GOT3 (cell line): ENCODE measurements around the gene KCNIP4.
"Not testable (repeated sequence)": the region's sequence is repeated elsewhere in the genome, so short reads cannot be mapped to it uniquely, and the experiment has no call there.

Experiments
- DNase-seq: peaks from one replicate; lab custom pipeline; 2025; ENCODE audit warnings: mixed read lengths; lab: John Stamatoyannopoulos, UW

KCNIP4 gene

DNA sequence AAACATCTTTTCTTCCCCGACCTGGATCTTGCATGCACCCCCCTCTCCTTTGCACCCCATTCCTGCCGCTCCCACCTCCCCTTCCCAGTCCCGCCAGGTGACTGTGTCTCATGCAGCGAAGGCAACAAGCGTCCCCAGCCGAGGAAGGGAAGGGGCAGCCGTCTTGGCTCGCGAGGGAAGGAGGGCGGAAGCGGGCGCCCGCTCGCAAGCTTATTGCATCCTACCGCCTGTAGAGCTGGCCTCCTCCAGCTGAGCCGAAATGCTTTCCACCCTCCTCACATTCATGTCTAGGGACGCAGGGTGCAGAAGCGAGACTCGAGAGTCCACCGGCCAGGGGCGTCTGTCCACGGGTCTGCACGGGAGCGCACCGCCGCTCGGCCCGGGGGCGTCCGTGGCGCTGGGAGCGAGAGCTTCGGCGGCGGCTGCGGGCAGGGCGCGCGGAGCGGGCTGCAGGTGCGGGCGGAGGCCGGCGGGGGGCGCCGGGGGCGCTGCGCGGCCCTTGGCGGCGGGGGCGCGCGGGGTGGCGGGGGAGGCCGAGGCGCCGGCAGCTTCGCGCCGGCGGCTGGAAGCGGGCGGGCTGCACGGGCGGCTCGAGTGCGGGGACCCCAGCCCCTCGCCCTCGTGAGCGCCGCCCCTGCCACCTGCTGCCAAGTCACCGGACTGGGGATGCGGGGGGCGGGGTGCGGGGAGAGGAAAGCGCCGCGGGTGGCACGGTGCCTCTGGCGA is at the start of gene KCNIP4:
TSS of gene KCNIP4 (minus strand) at position 426 of the 726 bp plus-strand sequence.
- no peak for DNase-seq

DNA sequence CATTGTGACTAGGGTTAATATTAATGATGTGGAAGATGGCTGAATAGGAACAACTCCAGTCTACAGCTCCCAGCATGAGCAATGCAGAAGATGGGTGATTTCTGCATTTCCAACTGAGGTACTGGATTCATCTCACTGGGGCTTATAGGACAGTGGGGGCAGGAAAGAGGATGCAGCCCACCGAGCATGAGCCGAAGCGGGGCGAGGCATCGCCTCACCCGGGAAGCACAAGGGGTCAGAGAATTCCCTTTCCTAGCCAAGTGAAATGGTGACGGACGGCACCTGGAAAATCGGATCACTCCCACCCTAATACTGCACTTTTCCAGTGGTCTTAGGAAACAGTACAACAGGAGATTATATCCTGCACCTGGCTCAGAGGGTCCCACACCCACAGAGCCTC is 48.0 kb upstream of the KCNIP4 start:
- not testable (repeated sequence) for DNase-seq

DNA sequence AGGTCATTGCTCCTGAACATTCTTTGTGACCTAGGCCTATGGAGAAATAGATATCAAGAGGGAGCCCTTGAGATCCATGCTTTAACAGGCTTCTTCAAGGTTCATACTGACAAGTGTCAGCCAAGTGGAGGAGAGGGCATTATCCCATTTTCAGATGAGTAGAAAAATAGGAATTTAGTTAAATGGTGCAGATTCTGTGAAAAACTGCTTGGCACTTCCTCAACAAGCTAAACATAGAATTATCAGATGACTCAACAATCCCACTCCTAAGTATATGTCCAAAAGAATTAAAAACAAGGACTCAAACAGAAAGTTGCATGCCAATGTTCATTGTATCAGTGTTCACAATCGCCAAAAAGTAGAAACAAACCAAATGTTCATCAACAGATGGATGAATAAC is 43.8 kb upstream of the KCNIP4 start:
- DNase-seq = no peak

DNA sequence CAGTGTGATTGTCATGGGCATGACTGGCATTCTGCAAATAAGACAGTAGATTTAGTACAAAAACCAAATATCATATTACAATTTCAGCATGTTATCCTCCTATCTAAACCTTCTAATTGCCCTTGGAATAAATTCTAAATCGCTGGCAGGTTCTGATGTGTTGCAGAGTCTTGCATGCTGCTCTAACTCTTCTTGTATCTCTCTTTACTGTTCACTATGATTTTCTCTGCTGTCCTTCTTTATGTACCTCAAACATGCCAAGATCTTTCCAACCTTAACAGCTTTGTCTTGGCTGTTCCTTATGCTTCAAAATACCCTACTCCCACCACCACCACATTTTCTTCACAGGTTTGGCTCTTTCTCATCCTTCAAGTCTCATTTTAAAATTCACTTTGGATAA is 43.0 kb upstream of the KCNIP4 start:
- DNase-seq = no peak

DNA sequence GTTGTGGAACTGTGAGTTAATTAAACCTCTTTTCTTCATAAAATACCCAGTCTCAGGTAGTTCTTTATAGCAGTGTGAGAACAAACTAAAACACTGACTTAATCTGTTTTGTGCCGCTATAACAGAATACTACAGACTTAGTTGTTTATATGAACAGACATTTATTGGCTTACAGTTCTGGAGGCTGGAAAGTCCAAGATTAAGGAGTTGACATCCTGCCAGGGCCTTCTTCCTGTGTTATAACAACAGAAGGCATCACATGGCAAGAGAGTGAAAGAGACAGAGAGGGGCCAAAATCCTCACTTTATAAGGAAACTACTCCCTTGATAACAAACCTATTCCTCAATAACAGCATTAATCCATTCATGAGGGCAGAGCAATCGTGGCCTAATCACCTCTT is 42.5 kb upstream of the KCNIP4 start:
- DNase-seq = no peak

DNA sequence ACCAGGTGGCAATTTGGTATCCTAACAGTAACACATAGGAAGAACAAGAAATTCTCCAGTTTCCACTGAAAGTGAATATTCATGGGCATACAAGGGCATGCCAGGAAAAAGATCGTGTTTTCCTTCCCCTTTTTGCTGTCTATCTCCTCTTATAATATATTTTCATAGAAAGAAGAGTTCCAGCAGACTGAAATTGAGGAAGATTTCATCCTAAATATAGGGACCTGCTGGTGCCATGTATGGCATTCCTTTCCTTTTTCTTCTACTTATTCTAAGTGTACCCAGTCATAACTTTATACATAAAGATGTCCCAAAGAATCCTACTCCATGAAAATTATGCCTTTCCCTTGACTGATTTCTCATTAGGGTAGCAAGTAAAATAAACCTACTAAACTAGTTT is 40.8 kb upstream of the KCNIP4 start:
- no peak for DNase-seq

DNA sequence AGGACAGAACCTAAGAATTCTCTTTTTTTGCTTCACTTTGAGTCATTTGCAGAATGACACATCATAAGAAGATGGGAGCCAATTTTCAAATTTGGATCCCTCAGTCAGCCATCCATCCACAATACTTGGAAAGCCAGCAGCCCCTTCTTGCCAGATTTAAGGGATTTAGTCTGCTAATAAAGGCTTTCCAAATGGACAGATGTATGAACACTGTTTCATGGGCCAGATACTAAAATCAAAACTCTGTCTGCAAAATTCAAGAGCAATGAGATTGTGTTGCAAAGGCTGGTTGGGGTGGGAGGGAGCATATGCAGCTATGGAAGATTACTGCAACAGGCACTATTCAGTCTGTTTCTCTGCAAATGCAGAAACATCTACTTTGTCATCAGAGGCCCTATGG is 37.7 kb upstream of the KCNIP4 start:
- no peak for DNase-seq

DNA sequence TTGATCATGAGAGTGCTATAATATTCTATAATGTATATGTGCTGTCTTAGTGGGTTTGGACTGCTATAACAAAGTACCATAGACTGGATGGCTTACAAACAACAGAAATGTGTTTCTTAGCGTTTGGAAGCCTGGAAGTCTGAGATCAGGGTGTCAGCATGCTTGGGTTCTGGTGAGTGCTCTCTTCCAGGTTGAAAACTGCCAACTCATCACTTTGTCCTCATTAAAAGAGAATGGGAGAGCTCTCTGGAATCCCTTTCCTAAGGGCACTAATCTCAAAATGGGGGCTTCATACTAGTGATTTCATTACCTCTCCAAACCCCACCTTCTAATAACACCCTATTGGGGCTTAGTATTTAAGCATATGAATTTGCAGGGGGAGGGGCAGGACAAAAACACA is 33.5 kb upstream of the KCNIP4 start:
- no peak for DNase-seq

DNA sequence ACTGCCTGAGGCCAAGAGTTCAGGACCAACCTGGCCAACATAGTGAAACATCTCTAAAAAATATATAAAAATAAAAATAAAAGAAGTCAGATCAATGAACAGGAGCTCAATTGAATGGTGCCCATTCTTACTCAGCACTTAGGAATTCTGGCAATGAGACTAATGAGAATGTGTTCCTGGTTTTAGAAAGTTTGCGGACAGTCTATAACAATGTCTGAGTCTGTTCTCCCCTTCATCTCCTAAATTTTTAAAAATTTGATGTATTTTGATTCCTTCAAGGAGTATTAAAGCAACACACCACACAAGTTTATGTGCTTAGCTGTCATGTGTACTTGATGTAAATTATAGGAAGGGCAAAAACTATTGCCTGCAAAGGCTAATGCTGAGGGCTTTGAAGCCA is 30.6 kb upstream of the KCNIP4 start:
- DNase-seq = no peak

DNA sequence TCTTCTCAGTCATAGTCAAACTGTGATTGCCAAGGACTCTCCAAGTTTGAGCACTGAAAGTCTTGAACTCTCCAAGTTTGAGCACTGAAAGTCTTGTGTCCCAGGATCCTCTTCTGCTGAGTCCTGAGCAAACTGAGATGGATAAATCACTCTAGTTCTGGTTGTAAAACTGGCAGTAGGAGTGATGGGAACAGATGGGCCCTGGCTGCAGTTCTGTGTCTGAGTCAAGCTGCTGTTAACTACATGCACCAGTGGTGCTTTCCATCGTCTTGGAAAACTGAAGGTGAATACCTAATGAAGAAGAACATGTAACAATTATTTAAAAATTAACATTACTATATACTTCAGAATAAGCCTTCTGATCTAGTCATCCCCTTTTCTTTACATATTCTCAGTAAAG is 27.6 kb upstream of the KCNIP4 start:
- DNase-seq = no peak

DNA sequence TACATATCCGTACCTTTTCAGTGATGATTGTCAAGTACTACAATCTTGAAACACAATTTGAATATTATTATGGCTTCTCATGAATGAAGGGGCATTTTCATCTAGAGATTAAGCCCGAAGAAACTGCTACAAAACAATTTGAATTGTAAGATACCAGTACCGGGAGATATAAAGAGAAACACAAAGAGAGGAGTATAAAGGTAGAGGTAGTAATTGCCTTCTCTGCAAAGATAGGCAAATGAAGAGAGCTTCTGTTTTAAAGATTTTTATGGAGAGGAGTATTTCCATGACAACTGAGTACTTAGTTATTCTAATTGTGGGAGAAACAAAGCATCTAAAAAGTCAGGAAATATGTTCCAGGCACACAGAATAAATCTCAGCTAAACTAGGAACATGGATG is 25.3 kb upstream of the KCNIP4 start:
- DNase-seq = no peak

DNA sequence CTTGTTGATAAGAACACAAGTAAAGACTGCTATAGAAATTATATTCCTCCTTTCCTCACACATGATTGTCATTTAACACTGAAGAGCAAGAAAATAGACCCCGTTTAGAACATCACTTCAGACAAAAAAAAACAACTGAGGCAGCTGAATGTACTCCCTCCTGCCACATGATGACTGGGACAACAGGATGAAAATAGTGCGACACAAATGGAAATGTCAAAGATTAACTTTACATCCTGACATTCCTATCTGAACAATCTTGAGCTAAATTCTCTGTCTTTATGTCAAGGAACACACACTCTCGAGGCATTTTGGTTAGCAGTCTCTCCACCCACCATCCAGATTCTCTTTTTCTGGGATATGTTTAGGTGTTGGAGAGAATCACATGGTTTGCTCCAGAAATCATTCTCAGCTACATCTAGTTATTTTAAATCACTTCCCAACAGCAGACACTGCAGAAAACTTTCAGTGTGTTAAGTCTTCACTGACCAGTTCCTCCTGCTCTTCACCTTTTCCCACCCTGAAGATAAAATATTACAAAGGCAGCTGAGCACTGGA is 16.3 kb upstream of the KCNIP4 start:
- DNase-seq = no peak

DNA sequence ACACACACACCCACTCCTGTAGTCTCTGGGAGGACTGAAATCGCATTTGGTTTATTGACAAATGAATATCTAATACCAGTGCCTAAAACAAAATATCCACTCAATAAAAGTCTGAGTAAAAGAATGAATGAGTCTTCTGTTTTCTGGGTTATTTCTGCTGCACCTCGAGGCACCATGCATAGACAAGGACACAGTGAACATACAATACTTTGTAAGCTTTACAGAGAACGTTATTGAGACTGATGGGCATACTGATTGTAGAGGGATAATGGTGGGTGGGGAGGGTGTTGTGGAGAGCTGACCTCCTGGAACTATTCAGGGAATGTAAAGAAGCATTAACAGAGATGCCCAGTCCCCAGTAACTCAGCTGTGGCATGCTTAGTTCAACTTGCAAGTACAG is 14.1 kb upstream of the KCNIP4 start:
- no peak for DNase-seq

DNA sequence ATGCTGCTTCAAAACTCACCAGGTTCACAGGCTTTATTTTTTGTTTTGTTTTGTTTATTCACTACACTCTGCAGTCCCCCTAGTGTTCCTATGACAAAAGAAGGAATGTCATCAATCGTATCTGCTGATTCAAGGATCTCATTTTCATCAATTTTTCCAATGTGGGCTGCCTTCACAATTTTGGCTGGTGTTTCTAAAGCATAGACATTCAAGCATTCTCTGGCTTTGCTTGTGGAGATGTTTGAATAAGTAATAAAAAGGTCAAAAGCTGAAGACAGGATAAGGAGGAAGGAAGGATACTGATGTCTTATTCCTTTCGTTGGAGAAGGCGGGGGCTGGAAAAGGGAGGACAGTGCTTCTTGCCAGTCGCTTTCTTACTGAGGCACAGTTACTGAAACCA is 12.2 kb upstream of the KCNIP4 start:
- DNase-seq = no peak

DNA sequence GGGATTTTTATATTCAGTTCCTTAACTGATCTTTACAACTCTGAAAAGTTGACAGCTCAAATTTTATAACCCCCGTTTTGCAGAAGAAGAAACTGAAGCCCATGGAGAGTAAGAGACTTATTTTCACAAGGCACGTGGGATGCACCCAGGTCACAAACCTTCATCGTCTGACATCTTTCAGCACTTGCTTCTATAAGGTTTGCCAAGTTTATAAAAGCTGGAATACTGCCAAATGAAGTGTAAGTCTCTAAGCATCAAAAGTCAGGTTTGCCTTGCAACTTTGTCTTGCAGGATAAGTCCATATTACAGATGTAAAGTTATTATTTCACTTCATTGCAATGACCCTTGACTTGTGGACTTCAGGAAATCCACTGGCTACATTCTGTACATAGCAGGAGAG is 6.3 kb upstream of the KCNIP4 start:
- DNase-seq = no peak

DNA sequence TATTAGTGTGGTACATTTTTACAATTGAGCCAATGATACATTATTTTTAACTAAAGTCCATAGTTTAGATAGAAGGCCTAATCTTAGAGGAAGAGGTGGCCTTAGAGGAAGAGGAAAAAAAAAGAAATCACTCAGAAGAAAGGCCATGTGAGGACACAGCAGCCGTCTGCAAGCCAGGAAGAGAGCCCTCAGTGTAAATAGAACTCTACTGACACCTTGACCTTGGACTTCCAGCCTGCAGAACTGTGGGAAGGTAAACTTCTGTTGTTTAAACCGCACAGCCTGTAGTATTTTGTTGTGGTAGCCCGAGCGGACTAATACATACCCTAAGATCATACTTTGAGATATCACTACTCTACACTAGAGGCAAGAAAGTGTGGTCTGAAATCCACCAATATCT is 5.1 kb upstream of the KCNIP4 start:
- no peak for DNase-seq

DNA sequence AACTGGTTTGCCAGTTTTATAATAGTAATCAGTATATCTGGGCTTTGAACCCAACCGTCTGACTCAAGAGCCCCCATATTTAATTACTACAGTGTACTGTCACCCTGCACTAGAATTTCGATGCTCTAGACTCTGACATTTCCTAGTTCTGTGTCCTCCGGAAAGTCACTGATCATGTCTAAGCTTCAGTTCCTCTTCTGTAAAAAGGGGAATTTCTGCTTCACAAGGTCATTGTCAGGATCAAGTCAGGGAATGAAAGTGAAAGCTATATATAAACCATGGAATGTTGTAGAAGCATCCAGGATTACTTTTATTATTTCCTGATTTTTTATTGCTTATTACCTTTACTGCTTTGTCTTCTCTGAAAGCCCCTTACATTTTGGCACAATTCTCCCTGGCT is 4.0 kb upstream of the KCNIP4 start:
- DNase-seq = no peak

DNA sequence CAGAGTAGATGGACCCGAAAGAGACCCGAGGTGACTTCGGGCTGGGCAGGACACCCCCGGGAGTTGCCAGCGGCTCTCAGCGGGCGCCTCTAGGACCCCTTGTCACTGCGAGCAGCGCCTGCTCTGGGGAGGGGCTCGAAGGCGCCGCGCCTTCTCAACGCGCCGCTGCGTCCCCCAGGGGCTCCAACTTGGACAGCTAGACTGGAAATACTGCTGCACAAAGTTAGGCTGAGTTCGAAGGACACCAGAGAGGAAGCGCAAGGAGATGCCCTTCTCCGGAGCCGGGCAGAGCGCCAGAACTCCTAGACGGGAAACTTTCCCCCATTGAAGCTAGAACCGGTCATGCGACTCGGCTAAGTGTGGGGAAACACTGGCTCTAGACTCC is 493 bp upstream of the KCNIP4 start:
- no peak for DNase-seq

DNA sequence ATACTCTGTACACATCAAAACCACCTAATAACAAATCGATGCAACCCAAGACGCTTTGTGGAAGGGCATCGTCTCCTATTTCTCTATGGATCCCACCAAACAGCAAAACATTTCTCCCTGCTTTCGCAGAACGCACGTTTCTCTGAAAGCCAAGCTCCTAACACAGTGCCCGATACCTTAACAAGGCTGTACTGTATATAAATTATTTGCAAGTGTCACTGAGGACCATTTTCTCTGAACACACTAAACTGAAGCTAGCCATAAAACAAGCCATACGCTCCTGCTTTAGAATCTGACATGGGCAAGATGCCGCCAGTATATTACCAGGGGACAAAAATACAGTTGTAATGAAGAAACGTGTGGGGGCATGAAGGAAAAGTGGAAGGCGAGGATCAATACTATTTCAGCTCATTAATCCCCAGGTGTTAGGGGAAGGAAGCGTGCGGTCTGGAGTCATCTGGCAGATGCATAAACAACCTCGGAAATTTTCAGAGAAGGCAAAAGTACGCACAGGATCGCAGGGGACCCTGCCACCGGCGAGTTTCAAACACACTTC is 703 bp downstream of the KCNIP4 start:
- DNase-seq = no peak

DNA sequence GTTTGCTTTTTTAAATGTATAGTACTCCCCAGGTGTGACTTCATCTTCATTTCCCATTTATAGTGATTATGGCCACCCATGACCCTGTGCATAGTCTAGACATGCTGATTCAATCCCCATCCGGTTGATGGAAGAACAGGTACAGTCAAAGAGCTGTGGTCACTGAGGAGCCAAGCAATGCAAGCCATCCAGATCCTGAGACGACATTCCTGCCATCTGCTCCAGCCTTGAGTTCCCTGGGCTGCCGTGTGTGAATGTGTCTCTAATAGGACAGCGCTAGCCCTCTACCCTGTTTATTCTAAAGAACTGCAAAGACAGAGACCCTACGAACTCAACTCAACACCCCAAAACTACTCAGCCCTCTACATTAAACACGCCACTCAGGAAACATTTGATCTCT is 1.7 kb downstream of the KCNIP4 start:
- DNase-seq = no peak

DNA sequence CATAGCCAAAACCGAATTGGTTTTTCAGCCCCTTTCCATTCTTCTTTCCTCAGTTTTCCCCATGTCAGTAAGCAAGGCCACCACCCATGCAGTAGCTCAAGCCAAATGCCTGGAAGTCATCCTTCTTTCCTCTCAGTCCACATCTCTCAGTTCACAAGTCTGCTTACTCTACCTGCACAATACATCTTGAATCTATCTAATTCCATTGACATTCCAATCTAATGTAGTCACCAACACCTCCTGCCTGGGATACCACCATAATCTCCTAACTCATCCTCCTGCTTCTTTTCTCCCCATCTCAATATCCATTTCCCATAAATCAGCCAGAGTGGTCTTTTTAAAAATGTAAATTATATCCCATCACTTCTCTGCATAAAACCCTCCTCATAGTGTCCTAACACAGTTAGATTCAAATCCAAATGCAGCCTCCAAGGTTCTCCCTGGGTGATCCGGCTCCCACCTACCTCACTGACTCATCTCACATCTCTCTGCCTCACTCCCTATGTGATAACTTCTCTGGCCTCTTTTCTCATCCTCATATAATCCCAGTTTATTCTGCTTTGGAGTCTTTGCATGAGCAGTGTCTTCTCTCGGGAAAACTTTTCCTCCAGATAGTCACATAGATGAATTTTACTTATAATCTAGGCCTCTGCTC is 26.9 kb downstream of the KCNIP4 start:
- DNase-seq = no peak

DNA sequence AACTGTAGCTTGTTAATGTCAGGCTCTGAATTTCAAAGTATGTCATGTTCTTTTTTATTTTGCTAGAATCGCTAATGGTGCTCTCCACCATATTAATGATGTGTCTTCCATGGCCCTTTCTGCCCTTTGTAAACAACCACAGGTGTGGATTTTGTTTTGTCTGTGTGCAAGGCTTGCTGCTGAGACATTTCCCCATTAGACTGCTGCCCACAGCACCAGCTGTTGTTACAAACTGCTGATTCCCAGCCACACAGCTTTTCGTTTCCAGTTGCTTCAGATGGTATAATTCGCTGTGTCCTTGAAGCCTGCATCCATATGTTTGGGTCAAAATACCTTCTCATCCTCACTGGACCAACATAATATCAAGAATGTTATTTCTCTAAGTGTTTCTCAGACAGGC is 32.8 kb downstream of the KCNIP4 start:
- DNase-seq = no peak

DNA sequence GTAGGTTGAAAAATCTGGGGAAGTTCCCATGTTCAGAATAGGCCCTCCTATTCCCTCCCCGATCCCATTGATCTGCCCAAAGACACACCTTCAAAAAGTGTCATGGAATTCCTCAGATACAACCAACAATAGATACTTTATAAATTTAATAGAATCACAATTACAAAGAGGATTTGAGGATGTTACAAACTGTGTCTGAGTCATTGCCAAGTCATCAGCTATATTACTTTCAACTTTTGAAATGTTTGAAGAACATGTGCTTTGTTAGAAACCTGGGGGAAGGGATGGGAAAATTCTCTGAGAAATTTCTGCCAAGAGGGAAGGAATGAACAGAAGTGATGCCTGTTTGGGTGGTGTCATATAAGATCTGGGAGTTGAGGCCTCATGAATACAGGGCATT is 46.7 kb downstream of the KCNIP4 start:
- no peak for DNase-seq
